ENCODE measurements around the gene APOB. TPM values are rescaled to one million over a fixed set of nuclear protein-coding genes. Genes with fewer than 3 reads are reported as not detected.

Gene APOB
- total RNA-seq, 1 experiment from 2014 or later = not detected

GRCh38 chr2:21024722-21025389 lies 19.0 kb downstream of the APOB start:
- in situ Hi-C loops (cut with HindIII; ENCODE audit: low pct_unique_long_range_greater_than_20kb, low sequenced_read_pairs) = no loop called here

GRCh38 chr2:21024198-21024597 lies 19.7 kb downstream of the APOB start:
- DNase-seq (ENCODE audit: low read depth) = no peak
- in situ Hi-C loops (cut with HindIII; ENCODE audit: low pct_unique_long_range_greater_than_20kb, low sequenced_read_pairs) = no loop called here

More at GRCh38 chr2:21024722-21025389, 19.0 kb downstream of the APOB start:
- no peak for DNase-seq (ENCODE audit: low read depth)

- in situ Hi-C loops (cut with HindIII; ENCODE audit: low pct_unique_long_range_greater_than_20kb, low sequenced_read_pairs) = no loop called here
- no peak for DNase-seq (ENCODE audit: low read depth)
These were observed 20.3 kb downstream of the APOB start for GRCh38 chr2:21023419-21024181.

DNA sequence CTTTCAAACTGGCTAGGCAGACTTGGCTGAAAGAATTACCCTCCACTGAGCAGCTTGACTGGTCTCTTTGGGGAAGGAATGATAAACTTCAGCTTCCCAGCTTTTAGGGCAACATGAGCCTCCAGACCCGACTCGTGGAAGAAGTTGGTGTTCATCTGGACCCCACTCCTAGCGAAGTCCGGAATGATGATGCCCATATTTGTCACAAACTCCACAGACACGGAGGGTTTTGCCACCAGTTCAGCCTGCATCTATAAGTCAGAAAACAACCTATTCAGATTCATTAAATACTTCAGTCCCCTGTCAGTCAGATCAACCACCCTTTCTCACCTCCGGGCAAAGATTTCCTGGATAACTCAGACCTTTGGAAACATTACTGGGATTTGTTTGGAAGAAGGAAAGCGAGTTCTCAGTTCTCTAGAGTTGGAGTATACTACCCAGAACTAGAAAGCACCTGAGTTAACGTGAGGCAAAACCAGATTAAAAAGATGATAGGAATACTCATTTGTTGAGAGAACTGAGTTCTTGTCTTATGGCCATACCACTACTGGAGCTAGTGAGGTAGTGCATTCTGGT lies 21.0 kb downstream of the APOB start:
- no peak for DNase-seq (ENCODE audit: low read depth)
- in situ Hi-C loops (cut with HindIII; ENCODE audit: low pct_unique_long_range_greater_than_20kb, low sequenced_read_pairs) = no loop called here

- in situ Hi-C loops (cut with HindIII; ENCODE audit: low pct_unique_long_range_greater_than_20kb, low sequenced_read_pairs) = no loop called here
- DNase-seq (ENCODE audit: low read depth) = no peak
These were observed 22.4 kb downstream of the APOB start for GRCh38 chr2:21021430-21021829.

DNA sequence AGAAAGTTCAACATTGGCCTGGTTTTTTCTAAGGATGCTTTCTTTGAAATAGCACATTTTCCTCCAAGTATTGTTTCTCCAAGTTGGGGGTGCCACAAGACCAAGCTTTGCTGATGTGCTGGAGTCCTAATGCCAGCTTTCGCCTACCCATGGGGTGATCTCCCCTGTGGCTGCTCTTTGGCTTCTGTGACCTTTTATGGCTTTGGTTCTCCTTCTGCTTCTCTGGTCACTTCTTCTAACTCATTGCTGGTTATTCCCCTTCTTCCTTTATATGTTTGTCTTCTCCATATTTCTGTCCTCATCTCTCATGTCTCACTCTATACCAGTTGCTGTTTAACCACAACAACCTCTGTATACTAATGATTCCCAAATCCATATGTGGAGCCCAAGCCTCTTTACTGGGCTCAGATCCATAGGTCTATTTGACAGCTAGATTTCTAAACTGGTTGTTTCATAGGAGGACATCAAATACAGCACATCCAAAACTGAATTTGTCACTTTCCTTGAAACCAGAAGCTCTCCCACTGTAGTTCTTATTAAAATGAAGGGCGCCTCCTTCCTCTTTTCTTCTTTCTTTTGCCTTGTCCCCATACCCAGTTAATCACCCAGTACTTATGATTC lies 23.1 kb downstream of the APOB start:
- in situ Hi-C loops (cut with HindIII; ENCODE audit: low pct_unique_long_range_greater_than_20kb, low sequenced_read_pairs) = no loop called here
- no peak for DNase-seq (ENCODE audit: low read depth)

DNA sequence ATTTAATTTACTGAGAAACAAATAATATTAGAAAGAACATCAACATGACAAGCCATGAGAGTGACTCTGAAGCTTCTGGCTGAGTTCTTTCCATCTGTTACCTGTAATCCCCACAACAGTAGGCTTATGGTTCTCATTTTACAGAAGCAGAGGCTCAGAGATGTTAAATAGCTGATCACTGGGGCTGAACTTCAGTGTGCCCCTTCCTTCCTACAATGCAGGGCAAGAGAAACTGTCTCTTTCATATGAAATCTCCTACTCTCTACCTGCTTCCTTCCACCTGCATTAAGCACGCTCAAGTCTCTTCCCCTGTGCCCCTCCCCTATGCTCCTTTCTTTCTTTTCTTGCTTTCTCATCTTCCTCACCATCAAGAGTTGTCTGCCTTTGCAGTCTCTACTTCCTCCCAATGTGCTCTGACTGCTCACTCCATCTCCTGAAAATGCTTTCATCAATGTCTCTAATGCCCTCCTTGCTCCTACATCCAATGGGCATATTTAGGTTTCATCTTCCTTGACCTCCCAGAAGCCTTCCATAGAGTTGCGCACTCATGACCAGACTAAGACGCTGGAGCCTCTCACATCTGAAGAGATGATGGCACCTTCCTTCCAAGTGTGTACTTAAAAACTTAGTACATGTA lies 23.7 kb downstream of the APOB start:
- in situ Hi-C loops (cut with HindIII; ENCODE audit: low pct_unique_long_range_greater_than_20kb, low sequenced_read_pairs) = no loop called here

GRCh38 chr2:21019678-21020021 lies 24.2 kb downstream of the APOB start:
- no peak for DNase-seq (ENCODE audit: low read depth)
- in situ Hi-C loops (cut with HindIII; ENCODE audit: low pct_unique_long_range_greater_than_20kb, low sequenced_read_pairs) = no loop called here

More for the DNA sequence above, 23.7 kb downstream of the APOB start:
- no peak for DNase-seq (ENCODE audit: low read depth)

- DNase-seq (ENCODE audit: low read depth) = no peak
- in situ Hi-C loops (cut with HindIII; ENCODE audit: low pct_unique_long_range_greater_than_20kb, low sequenced_read_pairs) = no loop called here
These were observed 24.7 kb downstream of the APOB start for GRCh38 chr2:21019000-21019677.

- no peak for DNase-seq (ENCODE audit: low read depth)
- in situ Hi-C loops (cut with HindIII; ENCODE audit: low pct_unique_long_range_greater_than_20kb, low sequenced_read_pairs) = no loop called here
These were observed 25.6 kb downstream of the APOB start for GRCh38 chr2:21018290-21018689.

GRCh38 chr2:21017748-21018276 lies 26.1 kb downstream of the APOB start:
- in situ Hi-C loops (cut with HindIII; ENCODE audit: low pct_unique_long_range_greater_than_20kb, low sequenced_read_pairs) = no loop called here
- no peak for DNase-seq (ENCODE audit: low read depth)

GRCh38 chr2:21015281-21015645 lies 28.6 kb downstream of the APOB start:
- DNase-seq (ENCODE audit: low read depth) = no peak
- in situ Hi-C loops (cut with HindIII; ENCODE audit: low pct_unique_long_range_greater_than_20kb, low sequenced_read_pairs) = no loop called here

DNA sequence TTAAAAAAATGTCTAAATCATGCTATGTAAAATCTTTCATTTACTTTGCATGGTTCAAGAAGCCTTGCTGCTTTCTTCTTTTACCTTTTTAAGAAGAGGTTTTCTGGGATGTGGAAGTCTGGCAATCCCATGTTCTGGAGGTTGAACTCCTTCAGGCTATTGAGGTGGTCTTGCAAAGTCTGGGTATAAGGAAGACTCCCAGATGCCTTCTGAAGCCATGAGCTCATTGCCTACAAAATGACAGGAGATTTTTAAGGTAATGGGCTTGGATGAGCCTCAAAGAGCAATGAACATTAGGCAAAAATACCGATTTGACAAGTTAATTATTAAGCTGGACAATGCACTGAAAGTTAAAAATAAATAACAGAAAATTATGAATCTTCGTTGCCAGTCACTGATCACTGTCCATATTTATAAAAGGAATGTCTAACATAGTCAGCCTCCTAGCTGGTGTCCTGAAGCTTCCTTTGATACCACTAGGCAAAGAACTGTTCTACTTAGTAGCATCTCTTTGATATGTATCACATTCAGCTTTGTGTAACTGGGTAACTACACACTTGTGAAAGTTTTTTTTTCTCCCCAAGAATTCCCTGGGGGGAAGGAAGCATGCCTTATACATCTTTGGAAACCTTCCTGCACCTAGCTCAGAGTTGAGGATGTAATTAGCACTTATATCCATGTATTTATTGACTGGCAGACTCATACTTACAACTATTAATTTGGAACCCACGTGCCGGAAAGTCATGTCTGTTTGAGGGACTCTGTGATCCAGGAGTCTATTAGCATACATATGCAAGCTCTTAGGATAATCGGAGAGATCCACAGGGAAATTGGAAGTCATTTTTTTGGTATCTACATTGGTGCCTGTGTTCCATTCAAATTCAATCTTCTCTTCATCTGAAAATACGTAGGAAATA lies 29.3 kb downstream of the APOB start:
- no peak for DNase-seq (ENCODE audit: low read depth)
- in situ Hi-C loops (cut with HindIII; ENCODE audit: low pct_unique_long_range_greater_than_20kb, low sequenced_read_pairs) = no loop called here

GRCh38 chr2:21013043-21013816 lies 30.6 kb downstream of the APOB start:
- no peak for DNase-seq (ENCODE audit: low read depth)
- in situ Hi-C loops (cut with HindIII; ENCODE audit: low pct_unique_long_range_greater_than_20kb, low sequenced_read_pairs) = no loop called here

DNA sequence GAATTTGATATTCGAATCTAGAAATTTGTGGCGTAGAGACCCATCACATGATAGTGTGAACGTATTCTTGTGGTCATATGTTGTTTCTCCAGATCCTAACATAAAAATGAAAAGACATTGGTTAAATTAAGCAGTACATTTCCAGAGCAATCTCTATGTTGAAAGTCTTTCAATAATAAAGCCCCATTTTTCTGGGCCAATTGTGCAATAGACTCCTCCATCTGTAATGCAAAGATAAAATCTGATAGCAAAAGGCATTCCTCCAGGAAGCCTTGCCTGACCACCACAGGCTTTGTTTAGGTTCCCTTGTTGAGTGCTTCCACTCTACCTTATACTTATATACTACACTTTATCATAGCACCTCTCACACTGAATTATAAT lies 31.3 kb downstream of the APOB start:
- in situ Hi-C loops (cut with HindIII; ENCODE audit: low pct_unique_long_range_greater_than_20kb, low sequenced_read_pairs) = no loop called here

DNA sequence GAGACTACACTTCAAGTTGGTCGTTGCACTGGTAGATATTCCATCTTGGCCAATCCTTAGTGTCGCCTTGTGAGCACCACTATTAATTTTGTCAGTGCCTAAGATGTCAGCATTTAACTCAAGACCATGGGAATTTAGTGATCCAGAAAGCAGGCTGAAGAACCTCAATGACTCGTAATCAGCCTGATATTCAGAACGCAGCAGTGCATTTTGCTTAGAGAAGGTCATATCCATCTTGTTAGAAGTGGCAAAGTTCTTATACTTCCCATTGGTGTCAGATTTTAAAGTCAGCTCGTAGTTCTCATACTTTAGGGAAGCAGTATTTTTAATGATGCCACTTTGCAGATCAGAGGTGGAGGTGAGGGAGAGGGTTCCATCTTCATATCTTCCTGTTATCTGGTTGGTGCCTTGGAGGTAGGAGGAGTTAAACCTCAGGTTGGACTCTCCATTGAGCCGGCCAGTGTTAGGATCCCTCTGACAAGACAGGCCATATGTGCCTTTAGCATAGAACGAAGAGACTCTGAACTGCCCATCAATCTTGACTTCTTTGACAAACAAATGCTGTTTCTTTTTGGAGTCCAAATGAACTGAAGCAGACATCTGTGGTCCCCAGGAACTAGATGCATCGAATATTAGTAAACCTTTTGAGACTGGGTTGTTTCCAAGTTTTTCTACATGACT lies 31.9 kb downstream of the APOB start:
- no peak for DNase-seq (ENCODE audit: low read depth)
- in situ Hi-C loops (cut with HindIII; ENCODE audit: low pct_unique_long_range_greater_than_20kb, low sequenced_read_pairs) = no loop called here

More for the DNA sequence above, 31.3 kb downstream of the APOB start:
- no peak for DNase-seq (ENCODE audit: low read depth)
